A673 (cell line): ENCODE measurements around the gene MOV10. TPM values are rescaled to one million over a fixed set of nuclear protein-coding genes. Genes with fewer than 3 reads are reported as not detected.

Source experiments
- BruUV-seq: library from RNA; stranded (reverse); fragments of 400-500 nt; replicated peaks from 2 replicates; lab custom pipeline; 2021; lab: Mats Ljungman, UMichigan
- CTCF ChIA-PET: fragments of 300-600 bp; sonication (Branson Sonifier 250); formaldehyde crosslinking; loops from one replicate; lab custom pipeline; 2022; ENCODE audit warnings: antibody characterized with exemption; lab: Charles Lee
- POLR2A ChIA-PET: fragments of 300-600 bp; sonication (Branson Sonifier 250); formaldehyde crosslinking; loops from one replicate; lab custom pipeline; 2022; ENCODE audit warnings: antibody characterized with exemption; ENCODE audit not compliant: low non-redundant PET; lab: Charles Lee
- DNase-seq: peaks from one replicate; pipeline ENCODE4 v3.0.0-alpha.2; 2015; ENCODE audit warnings: low spot score
- H3K27ac ChIP-seq: fragments of 200-600 bp; sonication (generic); 2 replicates; pipeline ENCODE4 v1.5.1; 2016; ENCODE audit warnings: mixed run types, low read depth, mild to moderate bottlenecking, mixed read lengths, antibody characterized with exemption, low read length; ENCODE audit not compliant: poor library complexity, severe bottlenecking
- H3K27me3 ChIP-seq: fragments of 200-600 bp; sonication (generic); replicated peaks from 2 replicates; pipeline ENCODE4 v1.6.1; 2017; ENCODE audit warnings: mixed run types, low read depth, mild to moderate bottlenecking, mixed read lengths, antibody characterized with exemption, low read length; ENCODE audit not compliant: insufficient read depth, poor library complexity
- H3K36me3 ChIP-seq: fragments of 200-600 bp; sonication (generic); 2 replicates; pipeline ENCODE4 v1.6.1; 2016; ENCODE audit warnings: mixed run types, mild to moderate bottlenecking, mixed read lengths, antibody characterized with exemption, low read length; ENCODE audit not compliant: insufficient read depth, poor library complexity, severe bottlenecking
- H3K4me1 ChIP-seq: fragments of 200-600 bp; sonication (generic); 2 replicates; pipeline ENCODE4 v1.6.1; 2017; ENCODE audit warnings: mixed run types, mild to moderate bottlenecking, mixed read lengths, antibody characterized with exemption, low read length; ENCODE audit not compliant: insufficient read depth, poor library complexity, severe bottlenecking
- H3K4me3 ChIP-seq: fragments of 200-600 bp; sonication (generic); 2 replicates; pipeline ENCODE4 v1.5.1; 2016; ENCODE audit warnings: low read depth, mixed run types, mild to moderate bottlenecking, mixed read lengths, low read length; ENCODE audit not compliant: poor library complexity, severe bottlenecking
- H3K9me3 ChIP-seq: fragments of 200-600 bp; sonication (generic); 2 replicates; pipeline ENCODE4 v1.6.1; 2016; ENCODE audit warnings: mixed run types, low read depth, mild to moderate bottlenecking, mixed read lengths, antibody characterized with exemption, low read length; ENCODE audit not compliant: poor library complexity, severe bottlenecking
- CTCF ChIP-seq: fragments of 300-800, 200-600 bp; sonication (generic); conservative IDR thresholded peaks from 2 replicates; pipeline ENCODE4 v1.5.1; 2017; ENCODE audit warnings: low read depth, mild to moderate bottlenecking, antibody characterized with exemption, low read length, moderate library complexity, mixed read lengths
- EZH2 ChIP-seq: fragments of 200-600 bp; sonication (generic); IDR thresholded peaks from 2 replicates; pipeline ENCODE4 v1.6.1; 2017; ENCODE audit warnings: borderline replicate concordance, low read depth, mild to moderate bottlenecking, mixed read lengths, antibody characterized with exemption, low read length; ENCODE audit not compliant: poor library complexity, severe bottlenecking
- intact Hi-C: fragments of 100-400 bp; cut with micrococcal nuclease; formaldehyde crosslinking; loops from one replicate; pipeline ENCODE4 v1.10.0; 2022; ENCODE audit not compliant: unreplicated experiment
- total RNA-seq: library from RNA; stranded (reverse); gene quantifications from 2 replicates; pipeline ENCODE4 v1.2.3, GENCODE V29; 2021

MOV10 gene
- total RNA-seq, 1 experiment from 2014 or later, result 87.1 TPM

DNA sequence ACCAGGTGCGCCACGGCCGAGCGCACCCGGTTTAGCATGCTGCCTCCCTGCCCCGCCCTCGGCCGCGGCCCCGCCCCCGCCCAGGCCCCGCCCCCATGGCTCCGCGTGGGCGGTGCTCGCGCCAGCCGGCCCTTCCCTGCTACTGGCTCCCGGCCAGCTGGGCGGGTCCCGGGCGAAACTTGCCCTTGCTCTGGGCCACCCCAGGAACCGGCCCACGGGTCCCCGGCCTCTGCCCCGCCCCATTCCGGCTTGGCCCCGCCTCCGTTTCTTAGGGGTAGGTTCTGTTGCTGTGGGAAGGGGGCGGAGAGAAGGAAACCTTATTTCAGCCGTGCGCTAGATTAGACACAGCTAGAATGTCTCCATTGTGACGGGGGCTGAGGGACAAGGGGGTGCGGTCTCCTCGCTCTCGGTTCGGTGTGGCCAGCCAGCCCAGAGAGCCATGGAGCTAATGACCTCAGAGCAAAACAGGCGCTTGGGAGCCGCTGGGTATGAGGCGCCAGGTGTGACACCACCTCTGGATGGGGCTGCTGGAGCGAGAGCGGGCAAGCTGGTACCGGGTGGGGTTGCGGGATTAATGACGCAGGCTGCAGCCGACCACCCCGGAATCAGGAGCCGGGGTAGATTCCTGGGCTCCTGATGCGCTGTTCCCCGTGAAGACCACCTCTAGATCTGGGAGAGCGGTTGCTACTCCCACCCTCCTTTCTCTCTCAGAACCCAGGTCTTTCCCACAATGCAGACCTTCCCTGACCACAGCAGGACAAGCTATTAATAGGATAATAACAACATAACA, 41.0 kb downstream of the MOV10 start, which contains the start of gene PPM1J:
PPM1J (minus strand) TSS at position 69 of the 790 bp plus-strand sequence; CDS start at position 38, 31 bp downstream.
- TF ChIP-seq CTCF (no peak), EZH2 (no peak)
- no peaks in the 10 kb centered on the region for H3K36me3 ChIP-seq
- peak within 1 kb of the TSS; percentile 52 for H3K4me3 ChIP-seq
- peaks cover 48% of the 10 kb centered on the region for H3K27me3 ChIP-seq
- peaks cover 19% of the 10 kb centered on the region for H3K4me1 ChIP-seq
- DNase-seq, result peak; percentile 91
- H3K27ac ChIP-seq, result no peak within 1 kb of the TSS
- intact Hi-C loops, result loop anchor here (1.0 to 5.0 kb wide), 4 partner anchors 89 to 962 kb away; partner anchors contain the start of gene LRIG2
- ChIA-PET POLR2A (no interaction called here), CTCF (interaction anchor here (0.5 to 2.5 kb wide), 10 partner anchors 11 to 383 kb away, joined by 3 to 14 read pairs (median 4); partner anchors contain the start of gene LRIG2)
- no TSS peak for BruUV-seq
- no peaks in the 10 kb centered on the region for H3K9me3 ChIP-seq

DNA sequence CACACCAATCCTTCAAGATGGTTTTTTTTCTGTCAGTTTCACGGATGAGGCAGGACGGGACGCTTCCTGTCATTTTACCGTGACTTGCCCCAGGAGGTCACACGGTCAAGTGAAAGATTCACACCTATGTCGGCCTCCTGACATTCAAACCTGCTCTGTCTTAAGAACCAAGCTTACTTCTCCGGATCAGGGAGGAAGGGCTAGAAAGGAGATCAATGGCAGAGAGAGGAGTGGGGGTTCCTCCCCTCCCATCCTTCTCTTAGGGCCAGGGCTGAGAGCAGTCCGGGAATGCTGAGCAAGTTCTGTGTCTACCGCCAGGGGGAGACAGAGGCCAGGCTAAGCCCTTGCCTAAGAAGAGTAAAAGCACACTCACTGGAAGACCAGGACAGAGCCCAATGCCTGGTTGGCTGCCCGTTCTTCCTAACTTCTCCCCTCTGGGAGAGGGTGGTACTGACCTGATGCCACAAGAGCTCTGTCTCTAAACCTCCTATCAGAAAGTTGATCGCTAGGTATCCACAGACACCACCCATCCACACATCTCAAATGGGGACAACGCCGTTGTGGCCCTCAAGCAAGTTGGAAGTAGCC, 41.8 kb downstream of the MOV10 start:
- peak; percentile 96 for TF ChIP-seq CTCF
- no peak for TF ChIP-seq EZH2
- Histone ChIP-seq H3K27me3 (peaks cover 56% of the 10 kb centered on the region), H3K9me3 (no peaks in the 10 kb centered on the region), H3K27ac (no peak overlapping the region), H3K36me3 (no peaks in the 10 kb centered on the region), H3K4me1 (peaks cover 19% of the 10 kb centered on the region), H3K4me3 (peak overlapping the region; percentile 52)
- peak; percentile 93 for DNase-seq
- ChIA-PET POLR2A (no interaction called here), CTCF (interaction anchor here (0.5 to 2.5 kb wide), 7 partner anchors 11 to 357 kb away, joined by 3 to 14 read pairs (median 4); partner anchors contain the start of gene LRIG2)
- BruUV-seq, result no TSS peak
- intact Hi-C loops, result loop anchor here (1.0 to 5.0 kb wide), 3 partner anchors 88 to 961 kb away; partner anchors contain the start of gene LRIG2

GRCh38 chr1:112717263-112717873, 42.9 kb downstream of the MOV10 start:
- CTCF ChIA-PET, result interaction anchor here (2.5 kb wide), 1 partner anchor 355 kb away, joined by 14 read pairs; the partner anchor contains the start of gene LRIG2
- BruUV-seq, result no TSS peak
- H3K4me3 ChIP-seq, result no peak overlapping the region
- no peaks in the 10 kb centered on the region for H3K9me3 ChIP-seq
- intact Hi-C loops, result loop anchor here (2.0 to 5.0 kb wide), 2 partner anchors 355 to 960 kb away; partner anchors contain the start of gene LRIG2
- no peak for DNase-seq
- TF ChIP-seq EZH2 (no peak), CTCF (no peak)
- no peak overlapping the region for H3K27ac ChIP-seq
- H3K4me1 ChIP-seq, result peaks cover 19% of the 10 kb centered on the region
- H3K36me3 ChIP-seq, result no peaks in the 10 kb centered on the region
- POLR2A ChIA-PET, result no interaction called here
- peaks cover 60% of the 10 kb centered on the region for H3K27me3 ChIP-seq
